Germinal center (tissue), 1 donor: Measurements from ENCODE around the gene KLK5.
"Not testable (repeated sequence)": the region's sequence is repeated elsewhere in the genome, so short reads cannot be mapped to it uniquely, and the experiment has no call there.

Source experiments
- DNase-seq: peaks from one replicate; pipeline ENCODE4 v3.0.0; 2012; ENCODE audit warnings: mixed read lengths, low spot score

The KLK5 gene, protein sequence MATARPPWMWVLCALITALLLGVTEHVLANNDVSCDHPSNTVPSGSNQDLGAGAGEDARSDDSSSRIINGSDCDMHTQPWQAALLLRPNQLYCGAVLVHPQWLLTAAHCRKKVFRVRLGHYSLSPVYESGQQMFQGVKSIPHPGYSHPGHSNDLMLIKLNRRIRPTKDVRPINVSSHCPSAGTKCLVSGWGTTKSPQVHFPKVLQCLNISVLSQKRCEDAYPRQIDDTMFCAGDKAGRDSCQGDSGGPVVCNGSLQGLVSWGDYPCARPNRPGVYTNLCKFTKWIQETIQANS

DNA sequence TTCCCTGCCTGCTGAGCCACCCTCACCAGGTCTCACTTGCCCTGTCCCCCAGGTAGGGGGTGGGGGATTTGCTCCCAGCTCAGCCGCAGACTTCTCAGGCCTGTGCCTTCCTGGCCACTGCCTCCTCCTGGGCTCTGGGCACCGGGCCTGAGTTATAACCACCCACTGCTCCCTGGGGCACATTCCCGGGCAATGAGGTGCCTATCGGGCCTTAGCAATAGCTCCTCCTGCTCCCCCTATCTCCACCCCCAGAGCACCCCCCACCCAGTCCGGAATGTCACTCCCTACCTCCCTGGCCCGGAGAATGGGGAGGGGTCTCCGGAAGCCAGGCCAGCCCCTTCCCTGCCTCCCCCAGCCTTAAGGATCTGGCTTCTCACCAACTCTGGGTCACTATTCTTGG lies at the start of gene KLK5:
TSS of gene KLK5 (minus strand) at position 129 of the 400 bp plus-strand sequence. CDS start 381 bp downstream, outside the sequence.
- DNase-seq = no peak

DNA sequence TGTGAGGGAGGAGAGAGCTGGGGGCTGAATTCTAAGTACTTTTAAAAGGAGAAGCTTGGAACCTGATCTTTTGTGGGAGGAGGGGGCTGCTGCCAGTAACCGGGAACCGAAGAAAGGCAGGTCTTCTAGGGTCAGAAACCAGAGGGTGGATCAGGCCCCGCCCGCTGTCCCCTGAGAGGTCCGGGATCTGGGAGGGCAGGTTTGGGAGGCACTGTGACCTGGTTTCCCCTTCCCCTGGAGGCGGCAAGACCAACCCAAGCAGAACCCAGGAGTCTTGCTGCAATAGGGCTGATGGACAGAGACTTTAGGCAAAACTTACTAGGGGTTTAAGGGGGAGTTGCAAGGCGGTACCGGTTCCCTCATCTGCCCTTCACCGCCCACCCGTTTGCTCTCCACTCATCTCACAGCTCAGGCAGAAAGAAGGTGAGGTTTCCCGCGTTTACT lies 49.3 kb upstream of the KLK5 start:
- DNase-seq = no peak

DNA sequence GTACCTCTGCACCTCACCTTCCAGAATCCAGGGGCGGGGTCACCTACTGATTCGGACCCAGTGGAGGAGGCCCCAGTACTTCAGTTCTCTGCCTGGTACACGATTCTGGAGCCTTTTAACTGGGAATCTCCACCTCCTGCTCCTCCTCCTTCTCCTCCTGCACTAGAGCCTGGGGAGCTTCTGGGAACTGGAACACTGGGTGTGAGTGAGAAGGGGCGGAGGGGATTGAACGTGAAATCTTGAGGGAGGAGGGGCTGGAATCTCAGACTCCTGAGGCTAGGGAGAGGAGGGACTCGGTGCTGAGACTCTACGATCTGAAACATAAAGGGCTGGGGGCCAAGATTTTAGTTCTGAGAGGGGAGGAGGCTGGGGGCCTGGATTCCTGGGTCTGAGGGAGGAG lies 48.7 kb upstream of the KLK5 start, which contains the start of gene KLK8:
TSS of gene KLK8 (minus strand) at position 90 of the 400 bp plus-strand sequence. CDS start 437 bp downstream, outside the sequence.
- no peak for DNase-seq

DNA sequence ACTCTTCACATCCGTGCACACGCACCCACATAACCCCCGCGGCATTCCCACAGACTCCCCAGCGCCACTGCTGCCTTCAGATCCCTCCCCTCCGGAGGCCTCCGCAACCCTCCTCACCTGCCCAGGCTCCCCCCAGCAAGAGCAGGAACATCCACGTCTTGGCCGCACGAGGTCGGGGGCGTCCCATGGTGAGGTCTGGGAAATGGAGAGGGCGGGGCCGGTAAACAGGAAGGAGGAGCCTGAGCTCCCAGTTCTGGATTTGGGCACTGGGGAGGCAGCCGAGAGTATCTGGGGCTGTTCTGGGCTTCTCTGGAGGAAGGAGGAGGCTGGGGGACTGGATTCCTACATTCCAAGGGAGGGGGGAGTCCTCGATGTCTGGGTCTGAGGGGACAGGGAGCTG lies 48.1 kb upstream of the KLK5 start:
- DNase-seq = no peak

DNA sequence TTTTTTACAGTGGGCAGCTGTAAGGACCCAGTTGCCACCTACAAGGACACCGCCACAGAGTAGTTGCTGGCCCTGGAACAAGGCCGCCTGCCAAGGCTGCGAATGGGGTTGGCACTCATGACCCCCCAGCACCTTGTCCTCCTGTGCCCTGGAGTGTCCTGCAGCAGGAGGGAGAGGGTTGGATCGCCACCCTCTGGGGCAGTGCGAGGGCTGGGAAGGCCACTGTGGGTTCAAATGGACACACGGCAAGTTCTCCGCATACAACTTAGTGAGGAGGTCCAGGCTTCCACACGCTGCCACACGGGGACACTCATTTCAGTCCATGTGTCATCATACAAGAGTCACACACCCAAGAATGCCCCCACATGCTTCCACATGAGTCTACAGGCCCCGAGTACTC lies 47.6 kb upstream of the KLK5 start:
- no peak for DNase-seq

DNA sequence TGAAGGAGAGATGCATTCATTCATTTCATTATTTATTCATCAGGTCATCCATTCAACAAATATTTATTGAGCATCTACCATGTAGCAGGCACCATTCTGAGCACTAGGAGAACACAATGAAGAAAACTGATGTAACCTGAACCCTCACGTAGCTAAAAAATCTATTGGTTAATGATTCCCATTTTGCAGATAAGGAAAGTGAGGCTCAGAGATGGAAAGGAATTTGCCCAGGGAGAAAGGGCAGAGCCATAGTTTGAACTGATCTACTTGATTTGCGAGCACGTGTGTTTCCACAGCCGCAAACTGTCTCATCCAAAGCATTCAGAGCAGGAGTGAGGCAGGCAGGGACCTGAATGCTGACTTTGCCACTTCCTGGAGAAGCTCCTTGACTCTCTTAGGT lies 45.8 kb upstream of the KLK5 start:
- no peak for DNase-seq

DNA sequence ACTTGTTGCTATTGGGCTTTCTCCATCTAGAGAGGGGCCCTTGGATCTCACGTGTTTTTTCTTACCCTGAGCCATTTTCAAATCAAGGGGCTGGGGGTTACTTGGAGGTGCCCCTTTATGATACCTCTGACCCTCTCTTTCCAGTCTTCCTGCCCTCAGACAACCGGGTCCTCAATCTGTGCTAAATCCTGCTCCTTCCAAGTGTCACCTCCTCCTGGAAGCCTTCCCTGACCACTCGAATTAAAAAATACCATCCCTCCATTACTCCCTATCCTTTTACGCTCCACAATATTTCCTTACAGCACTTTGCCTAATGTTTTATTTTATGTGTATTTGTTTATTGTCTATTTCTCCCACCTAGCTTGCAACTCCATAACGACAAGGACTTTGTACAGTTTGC lies 45.2 kb upstream of the KLK5 start:
- DNase-seq = no peak

DNA sequence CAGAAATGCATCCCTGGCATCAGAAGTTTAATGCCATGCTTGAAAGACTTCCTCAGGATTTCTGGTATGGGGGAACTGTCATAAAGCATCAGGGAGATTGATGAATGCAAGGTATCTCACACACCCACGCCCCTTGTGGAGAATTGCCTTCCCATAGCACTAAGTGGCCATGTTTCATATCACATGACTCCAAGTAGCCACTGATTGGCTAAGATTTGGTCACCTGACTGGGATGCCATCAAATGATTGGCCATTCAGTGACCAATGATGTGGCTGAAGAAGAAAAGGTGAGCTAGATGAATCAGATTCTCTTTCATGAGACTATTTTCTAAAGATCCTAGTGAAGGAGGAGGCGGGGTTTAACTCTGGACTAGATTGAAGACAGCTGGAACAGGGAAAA lies 41.3 kb upstream of the KLK5 start:
- DNase-seq = no peak

DNA sequence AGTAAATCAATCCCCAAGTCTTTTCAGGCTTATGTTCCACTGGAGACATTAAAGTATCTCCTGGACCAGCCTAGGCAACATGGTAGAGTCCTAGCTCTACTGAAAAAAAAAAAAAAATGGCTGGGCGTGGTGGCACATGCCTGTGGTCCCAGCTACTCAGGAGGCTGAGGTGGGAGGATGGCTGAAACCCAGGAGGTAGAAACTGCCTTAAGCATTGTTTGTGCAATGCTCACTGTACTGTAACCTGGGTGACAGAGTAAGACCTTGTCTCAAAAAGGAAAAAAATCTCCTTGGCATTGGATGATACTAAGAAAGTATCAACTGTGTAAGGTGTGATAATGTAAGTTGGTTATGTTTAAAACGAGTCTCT lies 39.8 kb upstream of the KLK5 start:
- no peak for DNase-seq

DNA sequence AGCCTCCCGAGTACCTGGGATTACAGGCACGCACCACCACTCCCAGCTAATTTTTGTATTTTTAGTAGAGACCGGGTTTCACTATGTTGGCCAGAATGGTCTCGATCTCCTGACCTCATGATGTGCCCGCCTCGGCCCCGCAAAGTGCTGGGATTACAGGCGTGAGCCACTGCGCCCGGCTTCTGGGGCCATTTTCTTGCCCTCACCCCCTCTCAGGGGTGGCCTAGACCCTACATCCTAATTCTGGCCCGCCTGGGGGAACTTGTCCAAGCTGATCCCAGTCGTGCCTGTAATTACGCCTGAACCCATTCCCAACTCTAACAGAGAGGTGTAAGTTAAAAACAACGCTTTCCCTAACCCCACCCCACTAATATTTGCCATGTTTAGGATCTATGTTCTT lies 31.6 kb upstream of the KLK5 start:
- not testable (repeated sequence) for DNase-seq

DNA sequence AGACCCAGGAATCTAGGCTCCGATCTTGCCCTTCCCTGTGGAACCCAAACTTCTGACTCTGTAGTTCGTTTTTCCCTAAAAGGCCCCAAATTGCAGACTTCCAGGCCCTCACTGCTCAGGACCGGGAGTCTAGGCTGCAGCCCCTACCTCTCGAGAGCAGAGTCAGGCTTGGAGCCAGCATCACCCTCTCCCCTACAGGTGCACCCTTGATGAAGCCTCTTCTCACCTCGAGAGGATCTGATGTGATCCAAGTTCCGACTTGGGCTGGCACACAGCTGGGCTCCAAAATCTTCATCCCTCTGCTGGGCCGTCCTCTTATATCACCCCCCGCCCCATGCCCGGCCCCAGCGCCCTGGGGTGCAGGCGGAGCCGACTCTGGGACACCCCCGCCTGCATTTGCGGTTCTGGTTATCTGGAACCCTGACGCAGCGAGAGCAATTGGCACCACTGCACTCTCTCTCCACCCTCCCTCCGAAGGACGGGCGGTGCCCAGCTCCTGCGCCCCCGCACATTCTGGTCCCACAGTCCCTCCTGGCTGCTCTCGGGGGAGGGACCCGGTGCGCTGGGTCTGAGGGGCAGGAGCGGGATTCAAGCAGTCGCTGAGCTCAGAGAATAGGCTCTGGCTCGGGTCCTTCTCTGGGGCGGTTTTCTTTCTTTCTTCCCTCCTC lies 30.9 kb upstream of the KLK5 start, which contains the start of gene KLK7:
TSS of gene KLK7 (minus strand) at position 293 of the 668 bp plus-strand sequence. CDS start 1,518 bp downstream, outside the sequence.
- DNase-seq = no peak

DNA sequence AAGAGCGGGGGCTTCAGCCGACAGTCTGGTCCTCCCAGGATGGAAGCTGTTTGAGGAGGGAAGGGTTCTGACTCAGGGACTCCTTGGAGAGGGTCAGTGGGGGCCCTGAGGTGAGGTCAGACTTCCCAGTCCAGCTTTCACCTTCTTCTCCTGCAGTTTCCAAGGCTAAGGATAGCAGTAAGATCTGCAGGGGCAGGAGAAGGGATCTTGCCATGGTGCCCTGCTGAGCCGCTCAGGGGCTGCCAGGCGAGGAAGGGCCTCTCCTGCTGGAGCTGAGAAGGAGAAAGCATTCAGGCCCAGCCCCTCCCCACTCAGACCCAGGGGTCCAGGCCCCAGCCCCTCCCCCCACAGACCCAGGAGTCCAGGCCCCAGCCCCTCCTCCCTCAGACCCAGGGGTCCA lies 29.3 kb upstream of the KLK5 start:
- no peak for DNase-seq

DNA sequence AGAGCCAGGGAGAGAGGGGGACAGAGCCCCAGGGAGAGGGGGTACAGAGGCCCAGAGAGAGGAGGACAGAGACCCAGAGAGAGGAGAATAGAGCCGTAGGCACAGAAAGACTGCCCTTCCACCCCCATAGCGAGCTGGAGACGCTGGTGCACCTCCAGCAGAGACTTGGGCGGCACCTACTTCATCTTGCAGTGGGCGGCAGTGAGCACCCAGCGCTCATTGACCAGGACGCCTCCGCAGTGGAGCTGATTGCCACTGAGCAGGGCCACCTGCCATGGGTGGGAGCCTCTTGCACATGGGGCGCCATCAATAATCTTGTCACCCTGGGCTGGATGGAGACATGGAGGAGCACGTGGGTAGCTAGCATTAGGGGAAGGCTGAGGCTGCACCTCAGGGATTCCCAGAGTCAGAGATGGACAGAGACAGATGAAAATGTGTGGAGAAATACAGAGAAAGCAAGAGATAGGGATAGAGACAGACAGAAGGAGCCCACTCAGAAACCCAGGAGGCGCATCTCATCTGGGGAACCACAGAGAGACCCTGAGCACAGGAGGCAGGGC lies 28.8 kb upstream of the KLK5 start:
- no peak for DNase-seq

DNA sequence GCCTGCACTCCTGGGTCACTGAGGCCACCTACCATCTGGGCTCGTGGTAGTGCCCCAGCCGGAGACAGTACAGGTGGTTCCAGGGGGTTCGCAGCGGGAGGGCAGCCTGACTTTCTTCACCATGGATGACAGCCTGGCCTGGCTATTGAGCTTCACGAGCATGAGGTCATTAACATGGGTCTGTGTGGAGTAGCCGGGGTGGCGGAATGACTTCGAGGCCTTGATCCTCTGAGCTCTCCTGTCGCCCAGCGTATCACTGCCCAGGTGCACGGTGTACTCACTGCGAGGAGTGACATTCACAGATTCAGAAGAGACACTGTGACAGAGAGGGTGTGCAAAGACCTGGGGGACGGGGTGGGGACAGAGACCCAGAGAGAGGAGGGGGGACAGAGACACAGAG lies 27.4 kb upstream of the KLK5 start:
- no peak for DNase-seq

DNA sequence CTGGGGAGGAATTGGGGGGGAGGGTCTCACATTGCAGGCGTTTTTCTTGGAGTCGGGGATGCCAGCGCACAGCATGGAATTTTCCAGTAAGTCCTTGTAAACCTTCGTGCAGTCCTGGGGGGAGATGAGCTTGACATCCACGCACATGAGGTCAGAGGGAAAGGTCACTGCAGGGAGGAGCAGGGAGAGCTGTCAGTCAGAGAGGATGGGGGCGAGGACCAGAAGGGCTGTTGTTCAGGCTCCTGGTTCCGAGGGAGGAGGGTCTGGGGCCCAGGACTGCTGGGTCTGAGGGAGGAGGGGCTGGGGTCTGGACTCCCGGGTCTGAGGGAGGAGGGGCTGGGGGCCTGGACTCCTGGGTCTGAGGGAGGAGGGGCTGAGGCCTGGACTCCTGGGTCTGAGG lies 26.9 kb upstream of the KLK5 start:
- no peak for DNase-seq

DNA sequence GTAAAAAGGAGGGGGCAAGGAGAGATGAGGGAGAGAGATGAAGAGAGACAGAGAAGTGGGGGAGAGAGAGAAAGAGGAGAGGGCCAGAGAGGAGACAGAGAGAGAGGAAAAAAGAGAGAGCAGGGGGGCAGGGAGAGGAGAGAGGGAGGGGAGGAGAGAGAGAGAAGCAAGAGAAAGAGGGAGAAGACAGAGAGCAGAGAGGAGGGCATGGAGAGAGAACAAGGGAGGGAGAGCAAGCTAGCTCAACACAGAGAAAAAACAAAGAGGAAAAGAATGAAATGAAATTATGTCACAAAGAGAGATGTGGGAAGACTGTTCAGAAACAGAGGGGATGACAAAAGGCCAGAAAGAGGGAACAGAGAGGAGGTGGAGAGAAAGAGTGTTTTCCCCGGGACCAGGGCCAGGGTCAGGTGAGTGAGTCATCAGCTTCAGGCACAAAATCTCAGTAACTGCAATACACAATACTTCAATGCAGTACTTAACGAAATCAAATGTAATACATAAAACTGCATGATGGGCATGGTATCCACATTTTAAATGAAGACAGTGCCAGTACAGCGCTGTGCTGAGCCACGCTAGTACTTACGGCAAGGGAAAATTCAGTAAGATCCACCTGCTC lies 26.0 kb upstream of the KLK5 start:
- DNase-seq = no peak

DNA sequence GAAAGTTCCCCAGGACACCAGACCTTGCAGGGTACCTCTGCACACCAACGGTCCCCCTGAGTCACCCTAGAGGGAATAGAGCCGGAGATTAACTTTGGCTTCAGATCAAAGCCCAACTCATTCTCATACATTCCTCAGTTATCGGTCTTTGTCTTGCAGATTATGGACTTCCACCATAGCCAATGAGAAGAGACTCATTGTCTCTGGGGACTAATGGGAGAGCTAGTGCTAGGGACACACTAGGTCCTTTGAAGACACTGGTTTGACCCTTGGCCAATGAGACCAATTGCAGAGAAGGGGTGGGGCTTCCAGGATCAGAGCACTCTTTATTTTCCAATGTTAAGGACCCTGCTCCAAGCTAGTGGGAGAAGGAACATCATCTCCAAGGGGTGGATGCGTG lies 24.8 kb upstream of the KLK5 start:
- DNase-seq = no peak

DNA sequence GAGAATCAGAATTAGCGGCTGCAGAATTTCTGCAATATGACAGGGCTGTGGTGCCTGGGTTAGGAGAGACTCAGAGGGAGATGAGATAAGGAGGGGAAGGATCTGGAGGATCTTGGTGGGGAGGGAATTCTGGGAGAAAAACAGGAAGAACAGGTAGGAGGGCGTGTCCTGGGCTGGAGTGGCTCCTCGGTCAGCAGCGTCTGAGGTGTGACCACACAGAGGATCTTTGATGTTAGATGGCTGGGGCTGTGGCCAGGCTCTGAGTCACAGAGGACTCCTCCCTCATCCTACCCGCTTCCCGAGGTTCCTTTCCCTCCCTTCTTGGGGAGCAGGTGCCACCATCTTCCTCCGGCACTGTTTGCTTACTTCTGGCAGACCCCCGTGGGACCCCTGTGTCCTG lies 22.9 kb upstream of the KLK5 start:
- DNase-seq = no peak

DNA sequence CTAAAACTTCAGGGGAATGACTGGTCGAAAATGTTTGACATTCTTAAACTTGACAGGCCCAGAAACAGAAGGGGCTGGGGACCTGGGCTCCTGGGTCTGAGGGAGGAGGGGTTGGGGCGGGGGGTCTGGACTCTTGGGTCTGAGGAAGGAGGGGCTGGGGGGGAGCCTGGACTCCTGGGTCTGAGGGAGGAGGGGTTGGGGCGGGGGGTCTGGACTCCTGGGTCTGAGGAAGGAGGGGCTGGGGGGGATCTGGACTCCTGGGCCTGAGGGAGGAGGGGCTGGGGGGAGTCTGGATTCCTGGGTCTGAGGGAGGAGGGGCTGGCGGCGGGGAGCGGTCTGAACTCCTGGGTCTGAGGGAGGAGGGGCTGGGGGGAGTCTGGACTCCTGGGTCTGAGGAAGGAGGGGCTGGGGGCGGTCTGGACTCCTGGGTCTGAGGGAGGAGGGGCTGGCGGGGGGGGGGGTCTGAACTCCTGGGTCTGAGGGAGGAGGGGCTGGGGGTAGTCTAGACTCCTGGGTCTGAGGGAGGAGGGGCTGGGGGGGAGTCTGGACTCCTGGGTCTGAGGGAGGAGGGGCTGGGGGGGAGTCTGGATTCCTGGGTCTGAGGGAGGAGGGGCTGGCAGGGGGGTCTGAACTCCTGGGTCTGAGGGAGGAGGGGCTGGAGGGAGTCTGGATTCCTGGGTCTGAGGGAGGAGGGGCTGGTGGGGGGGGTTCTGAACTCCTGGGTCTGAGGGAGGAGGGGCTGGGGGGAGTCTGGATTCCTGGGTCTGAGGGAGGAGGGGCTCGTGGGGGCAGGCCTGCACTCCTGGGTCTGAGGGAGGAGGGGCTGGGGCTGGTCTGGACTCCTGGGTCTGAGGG lies 22.1 kb upstream of the KLK5 start:
- no peak for DNase-seq

DNA sequence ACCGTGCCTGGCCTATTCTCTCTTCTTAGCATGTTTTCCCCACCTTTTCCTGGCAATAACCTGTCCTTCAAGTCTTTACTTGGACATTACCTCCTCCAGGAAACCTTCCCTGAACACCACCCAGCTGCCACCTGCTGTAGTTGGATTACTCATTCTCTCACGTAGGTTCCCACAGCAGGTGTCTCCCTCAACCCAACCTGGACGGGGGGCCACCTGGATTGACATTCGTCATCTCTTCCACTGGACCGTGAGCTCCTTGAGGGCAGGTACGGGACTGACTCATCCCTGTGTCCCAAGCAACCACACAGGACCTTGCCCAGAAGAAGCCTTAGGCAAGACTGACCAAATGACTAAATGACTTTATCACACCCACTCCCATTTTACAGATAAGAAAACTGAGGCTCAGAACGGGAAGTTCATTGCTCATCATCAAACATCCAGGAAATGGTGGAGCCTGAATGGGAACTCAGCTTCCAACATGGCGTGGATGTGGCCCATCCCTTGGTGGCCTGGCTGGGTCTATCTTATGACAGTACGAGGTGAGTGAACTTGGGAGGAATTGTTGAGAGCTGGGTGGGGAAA lies 20.0 kb upstream of the KLK5 start:
- no peak for DNase-seq

DNA sequence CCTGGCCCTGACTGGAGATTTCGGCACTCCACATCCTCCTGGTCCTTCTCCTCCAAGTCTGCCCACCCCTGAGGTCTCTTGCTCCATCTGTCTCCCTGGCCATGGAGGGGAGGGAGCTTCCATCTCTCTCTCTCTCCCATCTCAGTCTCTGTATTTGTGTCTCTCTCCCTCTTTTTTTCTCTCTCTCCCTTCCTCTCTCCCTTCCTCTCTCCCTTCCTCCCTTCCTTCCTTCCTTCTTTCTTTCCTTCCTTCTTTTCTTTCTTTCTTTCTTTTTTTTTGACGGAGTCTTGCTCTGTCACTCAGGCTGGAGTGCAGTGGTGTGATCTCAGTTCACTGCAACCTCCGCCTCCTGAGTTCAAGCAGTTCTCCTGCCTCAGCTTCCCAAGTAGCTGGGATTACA lies 17.0 kb upstream of the KLK5 start:
- DNase-seq = not testable (repeated sequence)

DNA sequence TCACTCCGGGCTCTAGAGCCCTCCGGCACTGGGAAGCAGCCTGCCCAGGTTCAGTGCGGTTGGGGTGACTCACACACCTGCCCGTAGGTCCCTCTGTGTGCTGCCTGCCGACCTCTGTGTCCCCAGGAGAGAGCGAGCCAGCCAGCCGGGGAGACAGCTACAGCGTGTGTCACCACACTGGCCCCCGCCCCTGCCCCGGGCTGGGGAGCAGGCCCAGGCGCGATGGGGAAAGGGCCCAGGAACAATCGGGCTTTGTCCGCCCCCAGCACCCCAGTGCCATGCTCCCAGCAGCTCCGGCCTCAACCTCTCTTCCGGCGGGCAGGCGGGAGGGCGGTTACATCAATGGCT lies 16.5 kb upstream of the KLK5 start, which contains the start of gene KLK6:
TSS of gene KLK6 (minus strand) at position 179 of the 348 bp plus-strand sequence. CDS start 1,487 bp downstream, outside the sequence.
- no peak for DNase-seq
